ENCODE measurements around the gene RAPH1. TPM values are rescaled to one million over a fixed set of nuclear protein-coding genes. Genes with fewer than 3 reads are reported as not detected.

RAPH1 gene
- total and polyA plus RNA-seq, 2 experiments from 2014 or later = 5.0 to 36.2 TPM

DNA sequence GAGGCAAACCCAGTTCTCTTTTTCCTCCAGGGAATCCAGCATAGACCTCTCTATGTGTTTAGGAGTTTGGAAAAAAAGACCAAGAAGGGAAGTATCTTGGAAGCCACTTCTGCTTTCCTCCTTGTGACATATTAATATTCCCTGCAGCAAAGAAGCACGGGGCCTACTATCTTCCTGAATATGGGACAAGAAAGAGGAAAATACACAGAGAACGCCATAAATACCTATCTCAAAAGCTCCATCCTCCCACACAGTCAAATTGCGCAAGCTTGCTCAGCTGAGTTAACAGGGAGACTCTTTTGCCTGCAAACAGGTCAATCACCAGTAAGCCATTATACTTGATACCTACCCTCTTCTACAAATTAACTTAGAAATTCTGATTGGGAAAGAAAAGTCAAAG, 16.7 kb upstream of the RAPH1 start:
- Histone ChIP-seq H3K9me2 (ENCODE audit: insufficient read depth) (no peaks in the 10 kb centered on the region), H3K79me2 (replicated peaks; ENCODE audit: insufficient read depth) (no peaks in the 10 kb centered on the region), H3K4me3 (no peak overlapping the region), H4K20me1 (replicated peaks; ENCODE audit: insufficient read depth) (no peaks in the 10 kb centered on the region), H3K27ac (ENCODE audit: low read depth) (no peak overlapping the region), H3K4me1 (ENCODE audit: insufficient read depth) (no peaks in the 10 kb centered on the region), H3K4me2 (no peak overlapping the region), H3K27me3 (ENCODE audit: insufficient read depth) (no peaks in the 10 kb centered on the region), H2AFZ (peak overlapping the region; percentile 57; the same call in 1 of the 2 replicates), H3K36me3 (ENCODE audit: insufficient read depth) (no peaks in the 10 kb centered on the region), H3F3A (replicated peaks; ENCODE audit: low read depth) (no peaks in the 10 kb centered on the region)
- Mint-ChIP-seq H3K27me3 (ENCODE audit: insufficient read depth, low read depth, poor library complexity) (peaks cover 1% of the 10 kb centered on the region), H3K4me3 (no peak overlapping the region), H3K36me3 (ENCODE audit: low read depth) (no peaks in the 10 kb centered on the region), H3K4me1 (peaks cover 5% of the 10 kb centered on the region; the same call in 2 of the 3 replicates), H3K9me3 (no peaks in the 10 kb centered on the region), H3K27ac (no peak overlapping the region)
- peak; percentile 18 for DNase-seq (ENCODE audit: low spot score)
- TF ChIP-seq EZH2phosphoT487 (IDR thresholded peaks at IDR 0.05; ENCODE audit: unreplicated experiment) = no peak
- TF ChIP-seq ZNF331 (CRISPR knock-in tag; IDR thresholded peaks at IDR 0.05; ENCODE audit: low read depth) = no peak
- TF ChIP-seq STAT1 (IDR thresholded peaks at IDR 0.05; ENCODE audit: unreplicated experiment) = no peak
- no peak for TF ChIP-seq ETS1 (IDR thresholded peaks at IDR 0.05)
- TF ChIP-seq ZNF462 (CRISPR knock-in tag; IDR thresholded peaks at IDR 0.05) = no peak
- TF ChIP-seq JUNB (IDR thresholded peaks at IDR 0.05; ENCODE audit: unreplicated experiment) = no peak
- TF ChIP-seq ZNF114 (CRISPR knock-in tag; IDR thresholded peaks at IDR 0.05) = no peak
- no peak for TF ChIP-seq CTCF (conservative IDR thresholded peaks at IDR 0.05; ENCODE audit: low read depth in 2 of 2)
- no peak for TF ChIP-seq REST (IDR thresholded peaks at IDR 0.05; ENCODE audit: unreplicated experiment)
- TF ChIP-seq POLR2AphosphoS5 (IDR thresholded peaks at IDR 0.05; ENCODE audit: low read depth) = no peak
- no peak for TF ChIP-seq CREB1 (CRISPR knock-in tag; IDR thresholded peaks at IDR 0.05; ENCODE audit: low read depth)
- no peak for TF ChIP-seq EZH2 (IDR thresholded peaks at IDR 0.05; ENCODE audit: low read depth, unreplicated experiment)
- TF ChIP-seq NANOG (IDR thresholded peaks at IDR 0.05; ENCODE audit: borderline replicate concordance) = no peak
- ATAC-seq = no peak

Data from GM23338 (cell line).